ENCODE data around the gene C1QTNF4.

The C1QTNF4 gene

GRCh38 chr11:47620836-47621378, 26.7 kb upstream of the C1QTNF4 start:
- no CpG with 5 or more reads among the region's 2 CpGs for WGBS (ENCODE audit: extremely low coverage, insufficient coverage, insufficient read length)
- DNase-seq = no peak
- H2AFZ ChIP-seq (ENCODE audit: insufficient read depth, low read length, poor library complexity) = no peak overlapping the region
- no peaks in the 10 kb centered on the region for H3K79me1 ChIP-seq (ENCODE audit: low read length)
- H3K4me2 ChIP-seq (ENCODE audit: low read length) = no peak overlapping the region
- H3K18ac ChIP-seq (ENCODE audit: low read length) = no peak overlapping the region
- H2AK5ac ChIP-seq (ENCODE audit: low read length) = no peak overlapping the region
- no peak overlapping the region for H3K9ac ChIP-seq (ENCODE audit: low read length)
- H4K91ac ChIP-seq (ENCODE audit: low read depth, low read length) = no peak overlapping the region
- H3K27me3 ChIP-seq (ENCODE audit: insufficient read depth, low read length) = no peaks in the 10 kb centered on the region
- H3K27ac ChIP-seq (ENCODE audit: low read depth, low read length) = no peak overlapping the region
- H3K4me1 ChIP-seq (ENCODE audit: control insufficient read depth in 1 of 2, insufficient read depth in 2 of 2, low read length in 2 of 2) = no peaks in the 10 kb centered on the region
- H2BK5ac ChIP-seq (ENCODE audit: low read depth, low read length, poor library complexity) = no peak overlapping the region
- no peak overlapping the region for H3K14ac ChIP-seq (ENCODE audit: low read length)
- no peak overlapping the region for H4K8ac ChIP-seq (ENCODE audit: low read depth, low read length)
- no peak overlapping the region for H3K23ac ChIP-seq (ENCODE audit: low read length)
- no peak overlapping the region for H4K12ac ChIP-seq (ENCODE audit: low read depth, low read length)
- no peak overlapping the region for H3K4ac ChIP-seq (ENCODE audit: low read depth, low read length)
- H3K4me3 ChIP-seq (ENCODE audit: low read depth, low read length) = no peak overlapping the region
- H3K36me3 ChIP-seq (ENCODE audit: control insufficient read depth in 1 of 2, insufficient read depth in 2 of 2, low read length in 2 of 2) = peaks cover 31 to 42% of the 10 kb centered on the region in 2 experiments
- H3K9me3 ChIP-seq (ENCODE audit: insufficient read depth, low read depth, low read length) = no peaks in the 10 kb centered on the region
- H2BK12ac ChIP-seq (ENCODE audit: low read length) = no peak overlapping the region
- no peaks in the 10 kb centered on the region for H3K79me2 ChIP-seq (ENCODE audit: control insufficient read depth, insufficient read depth, low read length, poor library complexity)
- no peak overlapping the region for H2BK120ac ChIP-seq (ENCODE audit: insufficient read depth, low read length, poor library complexity)

GRCh38 chr11:47617417-47617809, 23.2 kb upstream of the C1QTNF4 start:
- Histone ChIP-seq H4K12ac (ENCODE audit: low read depth, low read length) (no peak overlapping the region), H3K27ac (ENCODE audit: low read depth, low read length) (no peak overlapping the region), H3K27me3 (ENCODE audit: insufficient read depth, low read length) (no peaks in the 10 kb centered on the region), H3K4me2 (ENCODE audit: low read length) (no peak overlapping the region), H2BK120ac (ENCODE audit: insufficient read depth, low read length, poor library complexity) (no peak overlapping the region), H2BK5ac (ENCODE audit: low read depth, low read length, poor library complexity) (no peak overlapping the region), H2BK12ac (ENCODE audit: low read length) (no peak overlapping the region), H4K91ac (ENCODE audit: low read depth, low read length) (no peak overlapping the region), H3K9me3 (ENCODE audit: insufficient read depth, low read depth, low read length) (no peaks in the 10 kb centered on the region), H2AK5ac (ENCODE audit: low read length) (no peak overlapping the region), H2AFZ (ENCODE audit: insufficient read depth, low read length, poor library complexity) (no peak overlapping the region), H3K36me3 (ENCODE audit: control insufficient read depth in 1 of 2, insufficient read depth in 2 of 2, low read length in 2 of 2) (peaks cover 20 to 24% of the 10 kb centered on the region in 2 experiments), H3K4me1 (ENCODE audit: control insufficient read depth in 1 of 2, insufficient read depth in 2 of 2, low read length in 2 of 2) (no peaks in the 10 kb centered on the region), H3K4me3 (ENCODE audit: low read depth, low read length) (no peak overlapping the region), H4K8ac (ENCODE audit: low read depth, low read length) (no peak overlapping the region), H3K79me1 (ENCODE audit: low read length) (no peaks in the 10 kb centered on the region), H3K18ac (ENCODE audit: low read length) (no peak overlapping the region), H3K23ac (ENCODE audit: low read length) (no peak overlapping the region), H3K79me2 (ENCODE audit: control insufficient read depth, insufficient read depth, low read length, poor library complexity) (no peaks in the 10 kb centered on the region), H3K9ac (ENCODE audit: low read length) (no peak overlapping the region), H3K14ac (ENCODE audit: low read length) (no peak overlapping the region), H3K4ac (ENCODE audit: low read depth, low read length) (no peak overlapping the region)
- no peak for DNase-seq
- no CpG with 5 or more reads among the region's 3 CpGs for WGBS (ENCODE audit: extremely low coverage, insufficient coverage, insufficient read length)

GRCh38 chr11:47616726-47617416, 22.7 kb upstream of the C1QTNF4 start:
- Histone ChIP-seq H3K36me3 (ENCODE audit: control insufficient read depth in 1 of 2, insufficient read depth in 2 of 2, low read length in 2 of 2) (peaks cover 20 to 23% of the 10 kb centered on the region in 2 experiments), H4K12ac (ENCODE audit: low read depth, low read length) (no peak overlapping the region), H3K9me3 (ENCODE audit: insufficient read depth, low read depth, low read length) (no peaks in the 10 kb centered on the region), H4K91ac (ENCODE audit: low read depth, low read length) (no peak overlapping the region), H3K27ac (ENCODE audit: low read depth, low read length) (no peak overlapping the region), H3K4me3 (ENCODE audit: low read depth, low read length) (no peak overlapping the region), H2BK120ac (ENCODE audit: insufficient read depth, low read length, poor library complexity) (no peak overlapping the region), H2AFZ (ENCODE audit: insufficient read depth, low read length, poor library complexity) (no peak overlapping the region), H2AK5ac (ENCODE audit: low read length) (no peak overlapping the region), H3K23ac (ENCODE audit: low read length) (no peak overlapping the region), H3K79me2 (ENCODE audit: control insufficient read depth, insufficient read depth, low read length, poor library complexity) (no peaks in the 10 kb centered on the region), H3K9ac (ENCODE audit: low read length) (no peak overlapping the region), H3K4me2 (ENCODE audit: low read length) (no peak overlapping the region), H3K4me1 (ENCODE audit: control insufficient read depth in 1 of 2, insufficient read depth in 2 of 2, low read length in 2 of 2) (no peaks in the 10 kb centered on the region), H2BK12ac (ENCODE audit: low read length) (no peak overlapping the region), H3K4ac (ENCODE audit: low read depth, low read length) (no peak overlapping the region), H3K27me3 (ENCODE audit: insufficient read depth, low read length) (no peaks in the 10 kb centered on the region), H2BK5ac (ENCODE audit: low read depth, low read length, poor library complexity) (no peak overlapping the region), H4K8ac (ENCODE audit: low read depth, low read length) (no peak overlapping the region), H3K18ac (ENCODE audit: low read length) (no peak overlapping the region), H3K79me1 (ENCODE audit: low read length) (no peaks in the 10 kb centered on the region), H3K14ac (ENCODE audit: low read length) (no peak overlapping the region)
- peak in 1 of 2 donors; percentile 49 for DNase-seq
- WGBS (ENCODE audit: extremely low coverage, insufficient coverage, insufficient read length) = no CpG with 5 or more reads among the region's 10 CpGs

GRCh38 chr11:47615249-47615648, 21.0 kb upstream of the C1QTNF4 start:
- no peak overlapping the region for H2BK5ac ChIP-seq (ENCODE audit: low read depth, low read length, poor library complexity)
- no peaks in the 10 kb centered on the region for H3K27me3 ChIP-seq (ENCODE audit: insufficient read depth, low read length)
- H2AFZ ChIP-seq (ENCODE audit: insufficient read depth, low read length, poor library complexity) = no peak overlapping the region
- H3K14ac ChIP-seq (ENCODE audit: low read length) = no peak overlapping the region
- H3K4ac ChIP-seq (ENCODE audit: low read depth, low read length) = no peak overlapping the region
- peaks cover 12 to 13% of the 10 kb centered on the region in 2 experiments for H3K36me3 ChIP-seq (ENCODE audit: control insufficient read depth in 1 of 2, insufficient read depth in 2 of 2, low read length in 2 of 2)
- H2BK120ac ChIP-seq (ENCODE audit: insufficient read depth, low read length, poor library complexity) = no peak overlapping the region
- no peak overlapping the region for H3K23ac ChIP-seq (ENCODE audit: low read length)
- H2BK12ac ChIP-seq (ENCODE audit: low read length) = no peak overlapping the region
- H3K4me3 ChIP-seq (ENCODE audit: low read depth, low read length) = no peak overlapping the region
- no peak overlapping the region for H4K8ac ChIP-seq (ENCODE audit: low read depth, low read length)
- no peak overlapping the region for H4K91ac ChIP-seq (ENCODE audit: low read depth, low read length)
- DNase-seq = no peak
- no peaks in the 10 kb centered on the region for H3K4me1 ChIP-seq (ENCODE audit: control insufficient read depth in 1 of 2, insufficient read depth in 2 of 2, low read length in 2 of 2)
- H2AK5ac ChIP-seq (ENCODE audit: low read length) = no peak overlapping the region
- no peaks in the 10 kb centered on the region for H3K9me3 ChIP-seq (ENCODE audit: insufficient read depth, low read depth, low read length)
- no peak overlapping the region for H4K12ac ChIP-seq (ENCODE audit: low read depth, low read length)
- H3K79me1 ChIP-seq (ENCODE audit: low read length) = no peaks in the 10 kb centered on the region
- H3K18ac ChIP-seq (ENCODE audit: low read length) = no peak overlapping the region
- H3K9ac ChIP-seq (ENCODE audit: low read length) = no peak overlapping the region
- H3K4me2 ChIP-seq (ENCODE audit: low read length) = no peak overlapping the region
- H3K79me2 ChIP-seq (ENCODE audit: control insufficient read depth, insufficient read depth, low read length, poor library complexity) = no peaks in the 10 kb centered on the region
- H3K27ac ChIP-seq (ENCODE audit: low read depth, low read length) = no peak overlapping the region

Data from trophoblast cell (in vitro differentiated cells and primary cell).